ENCODE measurements around the gene GPM6B. TPM values are rescaled to one million over a fixed set of nuclear protein-coding genes. Genes with fewer than 3 reads are reported as not detected.

Gene GPM6B
- total RNA-seq, 1 donor from 2014 or later = 21.8 TPM

DNA sequence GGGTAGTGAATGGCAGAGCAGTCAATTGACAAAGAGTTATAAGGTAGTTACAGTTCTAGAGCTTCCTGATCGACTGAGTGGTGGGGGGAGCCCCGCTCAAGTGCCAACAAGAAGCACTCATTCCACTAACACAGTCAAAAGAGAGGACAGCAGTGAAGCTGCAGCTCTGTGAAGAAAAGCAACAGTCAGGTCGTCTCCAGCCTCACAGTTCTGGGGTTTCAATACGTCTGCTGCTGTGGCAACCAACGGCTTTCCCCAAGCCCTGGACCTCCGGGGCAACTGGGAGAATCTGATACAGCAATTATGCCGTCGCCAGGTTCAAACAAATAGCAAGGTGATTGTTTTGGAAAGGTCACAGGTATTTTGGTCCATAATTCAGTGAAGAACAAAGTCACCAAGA is 30.8 kb downstream of the GPM6B start:
- Mint-ChIP-seq H3K27me3 (no peaks in the 10 kb centered on the region), H3K4me1 (ENCODE audit: low read depth) (peaks cover 1% of the 10 kb centered on the region), H3K9me3 (ENCODE audit: low read depth) (no peaks in the 10 kb centered on the region), H3K36me3 (ENCODE audit: insufficient read depth) (peaks cover 2% of the 10 kb centered on the region), H3K27ac (no peak overlapping the region), H3K4me3 (ENCODE audit: low read depth) (no peak overlapping the region)
- no peak for DNase-seq (ENCODE audit: low spot score, unreplicated experiment)
- TF ChIP-seq, protein P1, sequence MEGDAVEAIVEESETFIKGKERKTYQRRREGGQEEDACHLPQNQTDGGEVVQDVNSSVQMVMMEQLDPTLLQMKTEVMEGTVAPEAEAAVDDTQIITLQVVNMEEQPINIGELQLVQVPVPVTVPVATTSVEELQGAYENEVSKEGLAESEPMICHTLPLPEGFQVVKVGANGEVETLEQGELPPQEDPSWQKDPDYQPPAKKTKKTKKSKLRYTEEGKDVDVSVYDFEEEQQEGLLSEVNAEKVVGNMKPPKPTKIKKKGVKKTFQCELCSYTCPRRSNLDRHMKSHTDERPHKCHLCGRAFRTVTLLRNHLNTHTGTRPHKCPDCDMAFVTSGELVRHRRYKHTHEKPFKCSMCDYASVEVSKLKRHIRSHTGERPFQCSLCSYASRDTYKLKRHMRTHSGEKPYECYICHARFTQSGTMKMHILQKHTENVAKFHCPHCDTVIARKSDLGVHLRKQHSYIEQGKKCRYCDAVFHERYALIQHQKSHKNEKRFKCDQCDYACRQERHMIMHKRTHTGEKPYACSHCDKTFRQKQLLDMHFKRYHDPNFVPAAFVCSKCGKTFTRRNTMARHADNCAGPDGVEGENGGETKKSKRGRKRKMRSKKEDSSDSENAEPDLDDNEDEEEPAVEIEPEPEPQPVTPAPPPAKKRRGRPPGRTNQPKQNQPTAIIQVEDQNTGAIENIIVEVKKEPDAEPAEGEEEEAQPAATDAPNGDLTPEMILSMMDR (IDR thresholded peaks at IDR 0.05; ENCODE audit: unreplicated experiment) = no peak

- Mint-ChIP-seq H3K27ac (peak overlapping the region; percentile 69), H3K4me3 (ENCODE audit: low read depth) (no peak overlapping the region), H3K27me3 (no peaks in the 10 kb centered on the region), H3K4me1 (ENCODE audit: low read depth) (no peaks in the 10 kb centered on the region), H3K9me3 (ENCODE audit: low read depth) (no peaks in the 10 kb centered on the region), H3K36me3 (ENCODE audit: insufficient read depth) (peaks cover 6% of the 10 kb centered on the region)
- TF ChIP-seq, protein P1 (IDR thresholded peaks at IDR 0.05; ENCODE audit: unreplicated experiment) = no peak
- DNase-seq (ENCODE audit: low spot score, unreplicated experiment) = no peak
These were observed 35.9 kb downstream of the GPM6B start for GRCh38 chrX:13780868-13781427.

- Mint-ChIP-seq H3K4me1 (ENCODE audit: low read depth) (no peaks in the 10 kb centered on the region), H3K27me3 (no peaks in the 10 kb centered on the region), H3K36me3 (ENCODE audit: insufficient read depth) (peaks cover 15% of the 10 kb centered on the region), H3K27ac (no peak overlapping the region), H3K9me3 (ENCODE audit: low read depth) (peaks cover 4% of the 10 kb centered on the region), H3K4me3 (ENCODE audit: low read depth) (no peak overlapping the region)
- TF ChIP-seq, protein P1 (IDR thresholded peaks at IDR 0.05; ENCODE audit: unreplicated experiment) = no peak
- no peak for DNase-seq (ENCODE audit: low spot score, unreplicated experiment)
These were observed 38.0 kb downstream of the GPM6B start for GRCh38 chrX:13778916-13779315.

- H3K27ac Mint-ChIP-seq = no peak overlapping the region
- DNase-seq (ENCODE audit: low spot score, unreplicated experiment) = no peak
- no peak overlapping the region for H3K4me3 Mint-ChIP-seq (ENCODE audit: low read depth)
- H3K9me3 Mint-ChIP-seq (ENCODE audit: low read depth) = peaks cover 4% of the 10 kb centered on the region
- H3K4me1 Mint-ChIP-seq (ENCODE audit: low read depth) = peaks cover 5% of the 10 kb centered on the region
- peaks cover 22% of the 10 kb centered on the region for H3K36me3 Mint-ChIP-seq (ENCODE audit: insufficient read depth)
- TF ChIP-seq, protein P1 (IDR thresholded peaks at IDR 0.05; ENCODE audit: unreplicated experiment) = no peak
- no peaks in the 10 kb centered on the region for H3K27me3 Mint-ChIP-seq
These were observed 40.5 kb downstream of the GPM6B start for GRCh38 chrX:13776387-13776786.

GRCh38 chrX:13775837-13776236 is 41.1 kb downstream of the GPM6B start:
- Mint-ChIP-seq H3K4me1 (ENCODE audit: low read depth) (peaks cover 5% of the 10 kb centered on the region), H3K27ac (no peak overlapping the region), H3K27me3 (no peaks in the 10 kb centered on the region), H3K4me3 (ENCODE audit: low read depth) (no peak overlapping the region), H3K9me3 (ENCODE audit: low read depth) (peaks cover 4% of the 10 kb centered on the region), H3K36me3 (ENCODE audit: insufficient read depth) (peaks cover 21% of the 10 kb centered on the region)
- DNase-seq (ENCODE audit: low spot score, unreplicated experiment) = no peak
- TF ChIP-seq, protein P1 (IDR thresholded peaks at IDR 0.05; ENCODE audit: unreplicated experiment) = no peak
